Activated CD8-positive, alpha-beta T cell treated with anti-CD3 and anti-CD28 coated beads for 36 hours (primary cell): ENCODE results near the gene GIT2. TPM values are rescaled to one million over a fixed set of nuclear protein-coding genes. Genes with fewer than 3 reads are reported as not detected.

Experiments
- ATAC-seq: fragments of 200-7000 bp; cut with Tn5 transposase; one replicate; pipeline ENCODE4 v1.10.0; 2021; ENCODE audit warnings: mild to moderate bottlenecking, moderate library complexity
- CTCF ChIA-PET: fragments of 350-600 bp; sonication (Branson Sonifier 250); formaldehyde crosslinking; loops from one replicate; lab custom pipeline; 2021; ENCODE audit warnings: antibody characterized with exemption; lab: Charles Lee
- POLR2A ChIA-PET: fragments of 350-600 bp; sonication (Branson Sonifier 250); formaldehyde crosslinking; loops from one replicate; lab custom pipeline; 2021; ENCODE audit warnings: antibody characterized with exemption; lab: Charles Lee
- DNase-seq: peaks from one replicate; pipeline ENCODE4 v3.0.0-alpha.2; 2020
- H3K27ac Mint-ChIP-seq: one replicate; pipeline ENCODE4 v1.8.0; 2021; ENCODE audit warnings: mild to moderate bottlenecking, mixed read lengths
- H3K27me3 Mint-ChIP-seq: one replicate; pipeline ENCODE4 v1.8.0; 2021; ENCODE audit warnings: mixed read lengths
- H3K36me3 Mint-ChIP-seq: one replicate; pipeline ENCODE4 v1.8.0; 2021; ENCODE audit warnings: low read depth, mixed read lengths
- H3K4me1 Mint-ChIP-seq: one replicate; pipeline ENCODE4 v1.8.0; 2021; ENCODE audit warnings: low read depth, mixed read lengths
- H3K4me3 Mint-ChIP-seq: one replicate; pipeline ENCODE4 v1.8.0; 2021; ENCODE audit warnings: mild to moderate bottlenecking, moderate library complexity, mixed read lengths
- H3K9me3 Mint-ChIP-seq: one replicate; pipeline ENCODE4 v1.8.0; 2021; ENCODE audit warnings: mixed read lengths
- intact Hi-C: fragments of 100-400 bp; cut with micrococcal nuclease; formaldehyde crosslinking; loops from one replicate; pipeline ENCODE4 v1.10.0; 2022
- total RNA-seq, 2 experiments: library from RNA; stranded (reverse); gene quantifications; one replicate each; pipeline ENCODE4 v1.2.3, GENCODE V29; 2021
- TF ChIP-seq, protein P1 (sequence below): fragments of 200-600 bp; IDR thresholded peaks from one replicate; pipeline ENCODE4 v1.8.0; 2022; ENCODE audit warnings: antibody characterized with exemption, mild to moderate bottlenecking

GIT2 gene
- total RNA-seq, 2 experiments from 2014 or later, result 49.2 to 49.6 TPM

DNA sequence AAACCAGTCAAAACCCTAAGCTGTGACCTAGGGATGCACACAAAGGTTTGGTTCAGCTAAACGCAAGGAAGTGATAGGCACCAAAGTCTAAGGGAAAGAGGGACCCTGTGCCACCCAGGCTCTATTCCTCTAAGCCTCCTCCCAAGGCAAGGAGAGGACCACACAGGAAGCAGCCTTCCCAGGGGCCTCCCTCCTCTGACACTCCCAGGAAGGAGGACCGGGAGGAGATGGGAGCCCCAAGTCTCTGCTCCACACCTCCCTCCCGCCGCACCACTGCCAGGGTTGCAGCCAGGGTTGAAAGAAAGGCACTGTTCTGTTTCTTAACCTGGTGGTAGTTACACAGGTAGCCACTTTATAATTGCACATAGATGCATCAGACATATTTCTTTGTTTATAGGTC is 74.2 kb downstream of the GIT2 start:
- POLR2A ChIA-PET, result interaction anchor here (0.6 to 1.7 kb wide), 2 partner anchors 16 to 24 kb away, joined by 3 to 4 read pairs; no protein-coding TSS in a partner anchor
- no peaks in the 10 kb centered on the region for H3K4me1 Mint-ChIP-seq

DNA sequence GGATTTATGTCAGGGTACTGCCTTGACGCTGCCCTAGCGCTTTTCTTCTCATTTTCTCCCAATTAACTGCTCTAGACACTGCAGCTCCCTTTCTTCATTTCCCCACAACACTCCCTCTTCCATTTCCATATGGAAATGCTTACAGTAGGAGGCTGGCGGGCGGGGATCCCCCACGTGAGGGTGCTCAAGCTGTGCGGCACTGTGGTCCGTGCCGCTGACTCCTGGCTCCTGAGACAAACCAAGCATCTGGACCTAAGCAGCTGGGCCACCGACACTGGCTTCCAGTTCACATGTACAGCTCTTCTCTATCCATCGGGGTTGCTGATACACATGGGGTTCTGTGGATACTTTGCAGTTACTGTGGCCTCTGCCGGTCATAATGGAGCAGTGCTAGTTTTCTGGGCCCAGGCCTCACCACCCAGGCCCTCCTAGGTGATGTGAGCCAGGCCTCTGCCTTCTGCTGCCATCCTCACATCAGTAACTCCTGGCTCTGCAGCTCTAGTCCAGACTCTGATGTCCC is 75.8 kb downstream of the GIT2 start:
- DNase-seq (no peak), ATAC-seq (no peak)
- Mint-ChIP-seq H3K27me3 (no peaks in the 10 kb centered on the region), H3K4me1 (no peaks in the 10 kb centered on the region), H3K27ac (no peak overlapping the region), H3K36me3 (peaks cover 26% of the 10 kb centered on the region), H3K4me3 (no peak overlapping the region), H3K9me3 (no peaks in the 10 kb centered on the region)
- CTCF ChIA-PET, result interaction anchor here (1.3 to 1.5 kb wide), 2 partner anchors 13 to 31 kb away, joined by 3 to 4 read pairs; no protein-coding TSS in a partner anchor
- POLR2A ChIA-PET, result interaction anchor here (0.7 to 1.7 kb wide), 3 partner anchors 12 to 25 kb away, joined by 3 to 4 read pairs (median 4); no protein-coding TSS in a partner anchor
- intact Hi-C loops, result no loop called here
- TF ChIP-seq, protein P1, sequence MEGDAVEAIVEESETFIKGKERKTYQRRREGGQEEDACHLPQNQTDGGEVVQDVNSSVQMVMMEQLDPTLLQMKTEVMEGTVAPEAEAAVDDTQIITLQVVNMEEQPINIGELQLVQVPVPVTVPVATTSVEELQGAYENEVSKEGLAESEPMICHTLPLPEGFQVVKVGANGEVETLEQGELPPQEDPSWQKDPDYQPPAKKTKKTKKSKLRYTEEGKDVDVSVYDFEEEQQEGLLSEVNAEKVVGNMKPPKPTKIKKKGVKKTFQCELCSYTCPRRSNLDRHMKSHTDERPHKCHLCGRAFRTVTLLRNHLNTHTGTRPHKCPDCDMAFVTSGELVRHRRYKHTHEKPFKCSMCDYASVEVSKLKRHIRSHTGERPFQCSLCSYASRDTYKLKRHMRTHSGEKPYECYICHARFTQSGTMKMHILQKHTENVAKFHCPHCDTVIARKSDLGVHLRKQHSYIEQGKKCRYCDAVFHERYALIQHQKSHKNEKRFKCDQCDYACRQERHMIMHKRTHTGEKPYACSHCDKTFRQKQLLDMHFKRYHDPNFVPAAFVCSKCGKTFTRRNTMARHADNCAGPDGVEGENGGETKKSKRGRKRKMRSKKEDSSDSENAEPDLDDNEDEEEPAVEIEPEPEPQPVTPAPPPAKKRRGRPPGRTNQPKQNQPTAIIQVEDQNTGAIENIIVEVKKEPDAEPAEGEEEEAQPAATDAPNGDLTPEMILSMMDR, result no peak

More for the DNA sequence above, 74.2 kb downstream of the GIT2 start:
- CTCF ChIA-PET, result interaction anchor here (1.1 kb wide), 1 partner anchor 69 kb away, joined by 3 read pairs; no protein-coding TSS in a partner anchor
- TF ChIP-seq, protein P1, result no peak
- H3K27ac Mint-ChIP-seq, result no peak overlapping the region
- peaks cover 18% of the 10 kb centered on the region for H3K36me3 Mint-ChIP-seq
- no peak overlapping the region for H3K4me3 Mint-ChIP-seq
- intact Hi-C loops, result no loop called here
- no peak for ATAC-seq
- H3K27me3 Mint-ChIP-seq, result no peaks in the 10 kb centered on the region
- DNase-seq, result no peak
- H3K9me3 Mint-ChIP-seq, result no peaks in the 10 kb centered on the region

DNA sequence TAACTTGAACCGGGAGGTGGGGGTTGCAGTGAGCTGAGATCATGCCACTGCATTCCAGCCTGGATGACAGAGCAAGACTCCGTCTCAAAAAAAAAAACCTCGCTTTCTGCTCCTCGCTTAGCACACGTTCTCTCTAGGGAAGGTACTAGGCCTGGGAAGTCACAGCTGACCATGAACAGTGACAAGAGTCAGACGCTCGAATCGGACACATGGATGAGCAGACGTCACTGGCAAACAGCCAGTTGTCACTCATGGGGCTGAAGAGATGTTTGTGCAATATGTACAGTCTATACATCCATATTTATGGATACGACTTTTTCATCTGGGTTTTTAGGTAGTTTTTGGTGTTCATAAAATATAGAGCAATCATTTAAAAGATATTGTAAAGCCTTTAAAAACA is 76.7 kb downstream of the GIT2 start:
- ChIA-PET POLR2A (interaction anchor here (1.0 kb wide), 1 partner anchor 13 kb away, joined by 4 read pairs; no protein-coding TSS in a partner anchor), CTCF (interaction anchor here (1.3 to 1.5 kb wide), 2 partner anchors 12 to 32 kb away, joined by 3 to 4 read pairs; no protein-coding TSS in a partner anchor)
- H3K27me3 Mint-ChIP-seq, result no peaks in the 10 kb centered on the region
- DNase-seq (no peak), ATAC-seq (no peak)
- no peak overlapping the region for H3K27ac Mint-ChIP-seq
- intact Hi-C loops, result no loop called here
- no peaks in the 10 kb centered on the region for H3K9me3 Mint-ChIP-seq
- no peak overlapping the region for H3K4me3 Mint-ChIP-seq
- H3K4me1 Mint-ChIP-seq, result no peaks in the 10 kb centered on the region
- TF ChIP-seq, protein P1, result no peak
- H3K36me3 Mint-ChIP-seq, result peaks cover 29% of the 10 kb centered on the region

DNA sequence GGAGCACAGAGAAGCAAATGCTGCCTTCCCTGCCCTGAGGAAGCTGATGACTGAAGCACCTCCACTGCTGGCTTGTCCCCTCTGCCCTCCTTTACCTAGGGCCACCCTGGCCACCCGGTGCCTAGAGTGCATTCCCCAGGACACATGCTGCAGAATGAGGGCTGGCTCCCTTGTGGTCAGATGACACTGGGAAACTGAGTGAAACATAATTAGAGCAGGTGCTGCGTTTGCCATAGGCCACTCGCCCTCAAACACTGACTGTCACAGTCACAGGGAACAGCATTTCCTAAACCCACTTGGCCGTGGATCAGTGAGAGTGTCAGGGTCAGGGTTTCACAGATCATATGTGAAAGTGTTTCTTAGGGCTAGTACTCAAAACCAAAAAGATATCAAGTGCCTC is 80.1 kb downstream of the GIT2 start:
- Mint-ChIP-seq H3K36me3 (peaks cover 30% of the 10 kb centered on the region), H3K27me3 (no peaks in the 10 kb centered on the region), H3K4me3 (no peak overlapping the region), H3K9me3 (no peaks in the 10 kb centered on the region), H3K27ac (peak overlapping the region; percentile 45), H3K4me1 (no peaks in the 10 kb centered on the region)
- DNase-seq (no peak), ATAC-seq (no peak)
- POLR2A ChIA-PET, result interaction anchor here (0.6 to 1.2 kb wide), 3 partner anchors 9 to 973 kb away, joined by 3 to 7 read pairs (median 4); no protein-coding TSS in a partner anchor
- CTCF ChIA-PET, result no interaction called here
- TF ChIP-seq, protein P1, result no peak
- intact Hi-C loops, result no loop called here
